Skeletal muscle tissue (tissue), 4 donors: ENCODE measurements around the gene CAMK2A. TPM values are rescaled to one million over a fixed set of nuclear protein-coding genes. Genes with fewer than 3 reads are reported as not detected.

Experiments used
- H3K27ac ChIP-seq: one replicate; pipeline ENCODE4 v1.7.0; 2013; ENCODE audit warnings: mild to moderate bottlenecking, low read depth, low read length, inconsistent platforms
- H3K27me3 ChIP-seq, 3 donors: one replicate each; pipeline ENCODE4 v1.7.0; 2013; ENCODE audit warnings: low read length in 3 of 3; ENCODE audit not compliant: control insufficient read depth in 3 of 3, insufficient read depth in 3 of 3
- H3K36me3 ChIP-seq, 3 donors: one replicate each; pipeline ENCODE4 v1.7.0; 2013; ENCODE audit warnings: low read length in 3 of 3; ENCODE audit not compliant: control insufficient read depth in 3 of 3, insufficient read depth in 3 of 3
- H3K4me1 ChIP-seq, 3 donors: one replicate each; pipeline ENCODE4 v1.7.0; 2013; ENCODE audit warnings: low read length in 3 of 3, mild to moderate bottlenecking in 3 of 3; ENCODE audit not compliant: control insufficient read depth in 3 of 3, insufficient read depth in 3 of 3
- H3K4me3 ChIP-seq, 3 donors: one replicate each; pipeline ENCODE4 v1.7.0; 2013; ENCODE audit warnings: low read length in 3 of 3
- H3K9ac ChIP-seq, 3 donors: one replicate each; pipeline ENCODE4 v1.7.0; 2013; ENCODE audit warnings: low read length in 3 of 3, mild to moderate bottlenecking in 3 of 3, moderate library complexity in 2 of 3, low read depth in 1 of 3
- H3K9me3 ChIP-seq, 3 donors: one replicate each; pipeline ENCODE4 v1.7.0; 2013; ENCODE audit warnings: low read length in 3 of 3; ENCODE audit not compliant: control insufficient read depth in 3 of 3
- total RNA-seq: library from RNA; depleted of rRNA; stranded (reverse); fragments of >200 nt; gene quantifications from one replicate; pipeline ENCODE4 v1.2.3, GENCODE V29; 2014
- donor health status: Osteomylitis.

The CAMK2A gene
- total RNA-seq, 1 donor from 2014 or later, result 45.9 TPM

DNA sequence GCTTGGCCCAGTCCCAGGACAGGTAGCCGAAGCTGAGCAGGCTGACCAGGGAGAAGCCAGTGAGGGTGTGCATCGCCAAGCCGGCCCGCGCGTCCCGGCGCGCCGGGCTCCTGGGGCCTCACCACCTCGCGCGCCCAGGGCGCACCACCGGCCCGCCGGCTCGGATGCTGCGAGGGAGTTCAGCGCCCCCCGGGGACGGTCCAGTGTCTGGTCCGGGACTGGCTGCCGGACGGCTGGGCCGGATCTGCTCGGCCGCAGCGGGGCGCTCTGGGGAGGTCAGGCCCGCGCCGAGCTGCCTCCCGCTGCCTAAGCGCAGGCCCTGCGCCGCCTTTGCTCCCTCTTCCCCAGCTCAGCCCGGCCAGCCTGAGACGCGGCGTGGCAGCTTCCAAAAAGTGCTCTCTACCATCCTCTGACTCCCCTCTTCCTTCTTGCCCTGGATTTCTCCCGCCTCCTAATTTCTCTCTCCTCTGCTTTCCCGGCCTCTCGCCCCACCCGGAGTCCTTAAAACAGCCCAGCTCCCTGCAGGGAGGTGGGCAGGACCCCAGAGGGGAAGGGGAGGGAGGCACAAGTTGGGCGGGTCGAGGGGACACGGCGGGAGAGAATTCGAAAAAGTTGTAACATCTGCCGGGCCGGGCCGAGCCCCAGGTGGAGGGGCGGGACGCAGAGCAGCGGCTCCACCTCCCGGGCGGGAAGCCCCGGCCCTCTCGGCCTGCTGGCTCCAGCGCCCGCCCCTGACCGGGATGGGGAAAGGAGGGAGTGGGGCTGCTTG lies 12.9 kb upstream of the CAMK2A start, which contains the start of gene ARSI:
Gene ARSI (minus strand): TSS at position 605 of the 769 bp plus-strand sequence. CDS start 532 bp downstream, at position 73.
- Histone ChIP-seq H3K27ac (no peak within 1 kb of the TSS), H3K36me3 (no peaks in the 10 kb centered on the region), H3K9ac (peak within 1 kb of the TSS; percentile 38 to 74 (median 57)), H3K9me3 (no peaks in the 10 kb centered on the region), H3K27me3 (peaks cover 6 to 11% (median 7%) of the 10 kb centered on the region in 3 donors), H3K4me3 (peak within 1 kb of the TSS; percentile 23 to 60 (median 47)), H3K4me1 (peaks cover 6 to 20% (median 8%) of the 10 kb centered on the region in 3 donors)

DNA sequence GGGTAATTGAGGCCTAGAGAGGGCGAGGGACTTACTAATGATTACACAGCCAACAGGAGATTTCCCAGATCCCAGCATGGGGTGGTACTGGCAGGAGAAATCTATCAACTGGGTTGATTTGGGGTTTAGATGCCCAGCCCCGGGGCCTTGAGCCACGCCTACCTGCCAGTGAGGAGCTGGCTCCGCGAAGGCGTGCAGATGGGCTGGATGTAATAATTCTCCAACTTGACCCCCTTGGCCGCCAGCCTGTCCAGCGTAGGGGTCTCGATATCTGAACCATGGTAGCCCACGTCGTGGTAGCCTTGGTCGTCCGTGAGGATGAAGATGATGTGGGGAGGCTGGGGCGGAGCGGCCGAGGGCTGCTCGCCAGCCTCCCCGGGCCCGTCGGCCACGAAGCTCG lies 12.3 kb upstream of the CAMK2A start:
- H3K36me3 ChIP-seq, result no peaks in the 10 kb centered on the region
- H3K27ac ChIP-seq, result no peak overlapping the region
- no peaks in the 10 kb centered on the region for H3K9me3 ChIP-seq
- peak overlapping the region in 2 of 3 donors; percentile 57 to 74 for H3K9ac ChIP-seq
- H3K4me1 ChIP-seq, result peaks cover 6 to 20% (median 8%) of the 10 kb centered on the region in 3 donors
- H3K4me3 ChIP-seq, result peak overlapping the region in 1 of 3 donors; percentile 60
- H3K27me3 ChIP-seq, result peaks cover 6 to 11% (median 7%) of the 10 kb centered on the region in 3 donors

DNA sequence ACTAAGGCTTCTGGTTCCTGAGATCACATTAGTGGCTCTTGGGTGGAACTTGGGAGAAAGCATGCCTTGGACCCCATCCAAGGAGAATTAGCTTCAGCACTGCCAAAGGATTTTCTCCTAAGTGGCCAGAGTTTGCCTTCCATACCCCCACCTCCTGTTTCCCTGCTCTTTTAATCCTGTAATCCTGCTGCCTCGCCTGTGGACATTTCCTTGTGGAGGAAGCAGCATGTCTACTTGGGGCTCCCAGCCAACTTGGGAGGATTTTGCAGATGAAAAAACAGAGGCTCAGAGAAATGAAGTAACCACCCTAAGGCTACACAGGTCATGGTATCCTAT lies 11.6 kb upstream of the CAMK2A start:
- Histone ChIP-seq H3K4me1 (peaks cover 6 to 20% (median 8%) of the 10 kb centered on the region in 3 donors), H3K27ac (no peak overlapping the region), H3K9me3 (no peaks in the 10 kb centered on the region), H3K36me3 (no peaks in the 10 kb centered on the region), H3K27me3 (peaks cover 6 to 11% (median 7%) of the 10 kb centered on the region in 3 donors), H3K4me3 (no peak overlapping the region), H3K9ac (no peak overlapping the region)

DNA sequence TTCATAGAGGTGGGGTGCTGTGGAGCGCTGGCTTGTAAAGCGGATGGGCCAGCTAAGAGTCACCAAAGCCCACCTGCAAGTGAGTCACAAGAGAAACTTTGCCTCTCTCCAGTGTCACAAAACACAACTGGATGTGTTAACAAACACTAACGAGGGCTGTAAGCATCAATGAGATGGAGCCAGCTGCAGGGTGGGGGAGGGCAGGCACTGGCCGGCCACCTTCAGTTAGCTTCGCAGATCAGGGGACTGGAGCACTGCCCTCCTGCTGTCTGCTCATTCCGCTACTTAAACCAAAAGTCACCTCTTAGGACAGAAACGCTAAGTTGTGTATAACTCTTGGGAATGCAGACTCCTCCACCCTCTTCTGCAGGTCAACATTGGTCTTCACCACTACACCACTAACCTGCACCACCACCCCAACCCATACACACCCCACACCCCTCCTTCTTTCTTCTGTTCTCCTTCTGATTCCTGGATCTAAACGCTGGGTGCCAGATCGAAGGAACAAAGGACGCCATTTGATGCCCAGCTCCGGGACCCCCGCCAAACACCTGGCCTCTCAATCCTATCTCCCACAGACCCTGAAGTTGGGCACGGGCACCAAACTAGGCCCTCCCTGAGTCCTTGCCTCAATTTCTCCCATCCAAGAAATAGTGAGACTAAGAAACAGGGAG lies 11.1 kb upstream of the CAMK2A start:
- Histone ChIP-seq H3K4me1 (peaks cover 6 to 20% (median 8%) of the 10 kb centered on the region in 3 donors), H3K27me3 (peaks cover 6 to 11% (median 7%) of the 10 kb centered on the region in 3 donors), H3K4me3 (no peak overlapping the region), H3K36me3 (no peaks in the 10 kb centered on the region), H3K9ac (no peak overlapping the region), H3K27ac (no peak overlapping the region), H3K9me3 (no peaks in the 10 kb centered on the region)

DNA sequence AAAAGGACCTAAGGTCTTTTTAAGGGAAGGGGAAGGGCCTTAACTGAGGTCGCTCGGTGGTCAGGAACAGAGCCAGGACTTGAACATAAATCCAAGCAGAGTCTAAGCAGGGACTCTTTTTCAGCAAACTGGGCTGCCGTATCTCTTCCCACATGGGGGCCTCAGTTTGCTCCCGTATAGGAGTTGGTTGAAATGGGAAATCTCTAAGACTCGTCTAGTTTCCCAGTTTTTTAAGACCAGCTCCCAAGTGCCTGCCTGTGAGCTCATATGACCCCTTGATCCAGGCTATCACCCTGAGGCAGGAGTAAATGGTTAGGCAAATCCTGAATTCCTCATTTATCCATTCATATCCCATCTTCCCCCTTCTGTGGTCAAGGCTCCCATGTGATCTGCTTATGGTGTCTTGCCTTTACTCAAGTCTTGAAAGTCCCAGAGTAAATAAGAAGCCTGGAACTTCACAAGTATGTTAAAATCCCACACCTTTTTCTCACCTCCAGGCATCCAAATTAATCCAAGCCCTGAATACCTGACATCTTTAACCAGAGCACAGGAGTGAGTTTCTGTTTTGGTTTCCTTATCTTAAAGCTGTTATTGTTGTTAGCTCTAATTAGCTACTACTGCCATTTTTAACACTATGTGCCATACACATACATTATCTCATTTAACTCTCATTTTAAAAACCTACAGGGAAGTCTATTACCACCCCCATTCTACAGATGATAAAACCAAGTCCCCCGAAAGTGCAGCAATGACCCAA lies 10.2 kb upstream of the CAMK2A start:
- no peaks in the 10 kb centered on the region for H3K36me3 ChIP-seq
- H3K4me3 ChIP-seq, result no peak overlapping the region
- H3K27ac ChIP-seq, result peak overlapping the region; percentile 50
- H3K9me3 ChIP-seq, result no peaks in the 10 kb centered on the region
- H3K27me3 ChIP-seq, result peaks cover 6 to 11% (median 7%) of the 10 kb centered on the region in 3 donors
- no peak overlapping the region for H3K9ac ChIP-seq
- H3K4me1 ChIP-seq, result peaks cover 8 to 27% (median 12%) of the 10 kb centered on the region in 3 donors

DNA sequence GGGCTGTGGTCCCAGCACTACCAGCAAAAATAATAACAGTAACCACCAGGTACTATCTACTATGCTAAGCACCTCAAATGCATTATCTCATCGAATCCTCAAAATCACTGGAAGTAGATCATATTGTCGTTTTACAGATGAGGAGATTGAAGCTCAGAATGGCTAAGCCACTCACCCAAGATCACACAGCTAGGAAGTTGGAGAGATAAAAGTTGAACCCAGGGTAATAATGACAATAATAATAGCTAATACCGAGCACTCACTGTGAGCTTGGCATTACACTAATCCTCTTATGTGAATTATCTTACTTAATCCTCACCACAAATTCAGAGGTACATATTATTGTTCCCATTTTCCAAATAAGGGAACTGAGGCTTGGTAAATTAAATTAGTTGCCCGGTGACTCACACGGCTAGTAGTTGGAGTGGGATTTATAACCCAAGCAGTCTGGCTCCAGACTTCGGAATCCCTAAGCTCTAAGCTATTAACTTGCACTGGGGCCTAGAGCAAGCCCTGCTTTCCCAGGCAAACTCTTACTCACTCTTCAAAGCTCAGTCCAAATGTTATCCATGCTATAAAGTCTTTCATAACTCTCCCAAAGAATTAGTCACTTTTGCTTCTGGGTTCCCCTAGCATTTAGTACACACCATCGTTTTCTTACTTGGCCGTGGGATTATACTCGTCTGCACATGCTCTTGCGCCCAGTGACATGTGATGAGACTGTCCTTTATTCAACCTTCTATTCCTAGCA lies 9.3 kb upstream of the CAMK2A start:
- peaks cover 8 to 30% (median 12%) of the 10 kb centered on the region in 3 donors for H3K4me1 ChIP-seq
- H3K4me3 ChIP-seq, result no peak overlapping the region
- no peak overlapping the region for H3K9ac ChIP-seq
- peak overlapping the region; percentile 50 for H3K27ac ChIP-seq
- H3K36me3 ChIP-seq, result no peaks in the 10 kb centered on the region
- H3K27me3 ChIP-seq, result peaks cover 6 to 9% (median 7%) of the 10 kb centered on the region in 3 donors
- H3K9me3 ChIP-seq, result no peaks in the 10 kb centered on the region

DNA sequence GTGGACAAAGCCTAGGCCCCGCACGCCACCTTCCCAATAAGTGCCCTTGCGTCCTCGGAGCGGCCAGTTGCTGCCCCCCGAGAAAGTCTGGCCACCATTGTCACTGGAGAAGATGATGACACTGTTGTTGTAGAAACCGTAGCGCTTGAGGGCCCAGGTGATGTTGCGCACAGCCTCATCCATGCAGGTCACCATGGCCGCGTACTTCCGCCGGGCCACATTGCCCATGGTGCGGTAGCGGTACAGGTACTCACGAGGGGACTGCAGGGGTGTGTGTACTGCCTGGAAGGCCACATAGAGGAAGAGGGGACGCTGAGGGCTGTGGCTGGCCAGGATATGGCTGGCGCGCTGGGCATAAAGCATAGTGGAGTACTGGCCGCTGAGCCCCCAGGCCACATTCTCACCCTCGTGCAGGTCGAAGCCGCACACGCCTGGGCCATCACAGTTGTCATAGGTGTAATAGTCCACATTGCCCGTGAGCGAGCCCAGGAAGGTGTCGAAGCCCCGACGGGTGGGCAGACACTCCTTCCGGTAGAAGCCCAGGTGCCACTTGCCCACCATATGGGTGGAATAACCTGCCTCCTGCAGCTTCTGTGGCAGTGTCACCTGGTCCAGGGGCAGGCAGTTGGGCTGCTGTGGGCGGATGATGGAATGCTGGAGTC lies 8.5 kb upstream of the CAMK2A start:
- Histone ChIP-seq H3K9ac (no peak overlapping the region), H3K27me3 (peaks cover 5 to 7% (median 6%) of the 10 kb centered on the region in 3 donors), H3K4me3 (no peak overlapping the region), H3K36me3 (no peaks in the 10 kb centered on the region), H3K4me1 (peaks cover 8 to 28% (median 11%) of the 10 kb centered on the region in 3 donors), H3K9me3 (no peaks in the 10 kb centered on the region), H3K27ac (peak overlapping the region; percentile 19)

DNA sequence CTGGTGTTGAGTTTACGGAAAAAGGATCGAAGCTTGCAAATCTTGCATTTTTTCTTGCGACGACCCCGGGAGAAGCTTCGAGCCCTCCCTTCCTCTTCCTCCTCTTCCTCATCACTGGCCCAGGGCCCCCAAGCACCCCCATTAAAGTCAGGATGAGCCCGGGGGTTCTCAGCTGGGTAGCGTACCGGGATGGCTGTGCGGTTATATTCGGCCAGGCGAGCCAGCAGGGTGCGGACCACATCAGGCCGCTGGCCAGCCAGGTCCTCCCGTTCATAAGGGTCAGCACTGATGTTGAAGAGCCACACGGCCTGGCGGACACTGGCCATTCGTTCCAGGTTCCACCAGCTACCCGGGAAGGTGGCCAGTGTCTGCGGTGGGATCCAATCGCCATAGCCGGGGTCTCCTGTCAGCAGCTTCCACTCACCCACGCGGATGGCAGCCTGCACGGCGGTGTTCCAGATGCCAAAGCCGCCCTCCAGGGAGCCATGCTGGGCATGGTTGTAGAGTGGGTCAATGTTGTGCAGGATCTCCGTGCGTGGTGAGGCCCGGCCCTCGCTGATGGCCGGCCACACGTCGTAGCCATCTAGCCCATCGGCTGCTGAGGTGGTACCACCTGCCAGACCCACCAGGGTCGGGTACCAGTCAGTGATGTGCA lies 7.8 kb upstream of the CAMK2A start:
- H3K9me3 ChIP-seq, result no peaks in the 10 kb centered on the region
- no peak overlapping the region for H3K9ac ChIP-seq
- H3K36me3 ChIP-seq, result no peaks in the 10 kb centered on the region
- no peak overlapping the region for H3K4me3 ChIP-seq
- H3K27me3 ChIP-seq, result peaks cover 3 to 4% (median 3%) of the 10 kb centered on the region in 3 donors
- H3K4me1 ChIP-seq, result peaks cover 4 to 23% (median 8%) of the 10 kb centered on the region in 3 donors
- no peak overlapping the region for H3K27ac ChIP-seq
